HepG2 (cell line): ENCODE results near the gene CASKIN2. TPM values are rescaled to one million over a fixed set of nuclear protein-coding genes. Genes with fewer than 3 reads are reported as not detected.

ENCODE experiments used
- ATAC-seq: fragments of 200-7000 bp; cut with Tn5 transposase; 3 replicates; pipeline ENCODE4 v1.9.1; 2020; ENCODE audit warnings: mild to moderate bottlenecking, moderate library complexity
- BruUV-seq: library from RNA; stranded (reverse); fragments of 400-500 nt; replicated peaks from 2 replicates; lab custom pipeline; 2021; lab: Mats Ljungman, UMichigan
- CTCF ChIA-PET: fragments of 300-600 bp; formaldehyde crosslinking; extraction: SDS; loops from one replicate; lab custom pipeline; 2021; ENCODE audit warnings: low total read pairs, inconsistent platforms, low intra/inter-chr PET ratio; lab: Yijun Ruan, JAX
- POLR2A ChIA-PET: fragments of 350-600 bp; sonication (Branson Sonifier 250); formaldehyde crosslinking; loops from one replicate; lab custom pipeline; 2020; ENCODE audit warnings: antibody characterized with exemption, inconsistent platforms; lab: Yijun Ruan, JAX
- DNase-seq: peaks from one replicate; pipeline ENCODE4 v3.0.0-alpha.2; 2015; ENCODE audit warnings: low spot score
- FAIRE-seq: peaks from 3 replicates; lab custom pipeline; 2011; peaks lifted over from hg19 to GRCh38; lab: Jason Lieb, UNC
- H2AFZ ChIP-seq: one replicate; pipeline ENCODE4 v1.6.1; 2011; ENCODE audit warnings: low read length, inconsistent platforms
- H3K27ac ChIP-seq: fragments of 300-600 bp; 3 replicates; pipeline ENCODE4 v1.8.0; 2011; ENCODE audit warnings: mixed run types, mild to moderate bottlenecking, mixed read lengths, low read length, inconsistent platforms; ENCODE audit not compliant: insufficient read depth; ENCODE audit errors: extremely low read length
- H3K27me3 ChIP-seq, 2 experiments: fragments of 200-600 bp in 1 of 2; 2 replicates in 1 of 2; 3 replicates in 1 of 2; pipeline versions ENCODE4 v1.6.0 to v1.8.0; 2011; ENCODE audit warnings: low read length in 2 of 2, mild to moderate bottlenecking in 2 of 2, moderate library complexity in 2 of 2, inconsistent platforms in 1 of 2; ENCODE audit not compliant: insufficient read depth in 2 of 2, control insufficient read depth in 1 of 2
- H3K36me3 ChIP-seq, 2 experiments: fragments of 200-600 bp in 1 of 2; replicated peaks in 1 of 2; 2 replicates in 1 of 2; 3 replicates in 1 of 2; pipeline versions ENCODE4 v1.5.1 to v1.8.0; 2011; ENCODE audit warnings: low read length in 2 of 2, inconsistent platforms in 1 of 2; ENCODE audit not compliant: insufficient read depth in 2 of 2, control insufficient read depth in 1 of 2
- H3K4me1 ChIP-seq: 2 replicates; pipeline ENCODE4 v1.5.1; 2012; ENCODE audit warnings: low read length, inconsistent platforms; ENCODE audit not compliant: insufficient read depth
- H3K4me2 ChIP-seq: 2 replicates; pipeline ENCODE4 v1.6.0; 2011; ENCODE audit warnings: low read depth, low read length, inconsistent platforms
- H3K4me3 ChIP-seq, 3 experiments: fragments of 200-600 bp in 1 of 3; sonication (generic), shearing (Covaris generic) in 1 of 3; replicated peaks in 1 of 3; 2 replicates each; pipeline ENCODE4 v1.5.1; 2011 to 2016; ENCODE audit warnings: low read length in 3 of 3, inconsistent platforms in 2 of 3, low read depth in 2 of 3, mild to moderate bottlenecking in 2 of 3, control low read depth in 1 of 3, mixed read lengths in 1 of 3; ENCODE audit not compliant: insufficient read depth in 1 of 3
- H3K79me2 ChIP-seq: one replicate; pipeline ENCODE4 v1.6.1; 2011; ENCODE audit warnings: low read length, inconsistent platforms; ENCODE audit not compliant: insufficient read depth
- H3K9ac ChIP-seq: 2 replicates; pipeline ENCODE4 v1.6.0; 2011; ENCODE audit warnings: mild to moderate bottlenecking, low read depth, low read length, inconsistent platforms; ENCODE audit not compliant: insufficient read depth
- H3K9me3 ChIP-seq: 2 replicates; pipeline ENCODE4 v1.5.1; 2012; ENCODE audit warnings: mild to moderate bottlenecking, low read length
- H4K20me1 ChIP-seq: 2 replicates; pipeline ENCODE4 v1.6.0; 2011; ENCODE audit warnings: inconsistent platforms, mild to moderate bottlenecking, low read length, moderate library complexity; ENCODE audit not compliant: insufficient read depth
- TBX3 ChIP-seq: fragments of 450-650 bp; IDR thresholded peaks from 2 replicates; pipeline ENCODE4 v1.6.1; 2017; ENCODE audit warnings: antibody characterized with exemption, mild to moderate bottlenecking, inconsistent platforms, borderline replicate concordance
- TGIF2 ChIP-seq: IDR thresholded peaks from 2 replicates; pipeline ENCODE4 v1.6.1; 2016; ENCODE audit warnings: control low read depth, missing compliant biosample characterization
- ZBTB14 ChIP-seq: sonication (generic); formaldehyde crosslinking; IDR thresholded peaks from 2 replicates; pipeline ENCODE4 v1.4.0; 2020; ENCODE audit warnings: missing genetic modification reagents
- ZNF121 ChIP-seq: sonication (generic); formaldehyde crosslinking; IDR thresholded peaks from 2 replicates; pipeline ENCODE4 v1.5.0; 2020; ENCODE audit warnings: mild to moderate bottlenecking, missing genetic modification reagents
- ZNF274 ChIP-seq: sonication (generic); formaldehyde crosslinking; IDR thresholded peaks from 2 replicates; pipeline ENCODE4 v1.5.1; 2020; ENCODE audit warnings: mild to moderate bottlenecking, missing genetic modification reagents
- ZNF296 ChIP-seq: sonication (generic); formaldehyde crosslinking; conservative IDR thresholded peaks from 2 replicates; pipeline ENCODE4 v1.5.0; 2020; ENCODE audit warnings: mild to moderate bottlenecking, missing genetic modification reagents
- ZNF407 ChIP-seq: sonication (generic); formaldehyde crosslinking; IDR thresholded peaks from one replicate; pipeline ENCODE4 v1.5.1; 2020; ENCODE audit warnings: mild to moderate bottlenecking, missing genetic modification reagents; ENCODE audit errors: not compliant biosample characterization
- ZNF687 ChIP-seq: sonication (generic); formaldehyde crosslinking; IDR thresholded peaks from 2 replicates; pipeline ENCODE4 v1.5.1; 2020; ENCODE audit warnings: mild to moderate bottlenecking, missing genetic modification reagents, moderate library complexity
- ZSCAN31 ChIP-seq: sonication (generic); formaldehyde crosslinking; IDR thresholded peaks from 2 replicates; pipeline ENCODE4 v1.5.0; 2020; ENCODE audit warnings: low read depth, mild to moderate bottlenecking, missing genetic modification reagents
- WGBS: methylation state at CpG from one replicate; pipeline ENCODE4 v1.1.6; 2017; ENCODE audit warnings: low lambda C conversion rate; 5-methylcytosine and 5-hydroxymethylcytosine counted together
- in situ Hi-C: cut with HindIII; loops from 2 replicates; pipeline ENCODE4 v1.10.0; 2017; ENCODE audit warnings: low pct_unique_long_range_greater_than_20kb; ENCODE audit not compliant: extremely low pct_ligation_motif_present
- intact Hi-C: fragments of 100-400 bp; cut with micrococcal nuclease; formaldehyde crosslinking; loops from one replicate; pipeline ENCODE4 v1.10.0; 2022; ENCODE audit not compliant: unreplicated experiment
- polyA plus RNA-seq, 8 experiments: library from polyadenylated mRNA; depleted of rRNA in 3 of 8; stranded (reverse) in 7 of 8; unstranded in 1 of 8; fragments of >200 nt; fragmentation: Illumina TruSeq in 4 of 8; extraction: Trizol in 4 of 8; gene quantifications; 2 replicates each; pipeline versions ENCODE4 v1.2.1 to v1.2.3, GENCODE V29; 2011 to 2016; ENCODE audit warnings: low read depth in 4 of 8, missing spikeins in 1 of 8, mixed read lengths in 1 of 8; ENCODE audit not compliant: insufficient read depth in 1 of 8
- total RNA-seq, 5 experiments: library from RNA; depleted of rRNA; stranded (reverse); fragments of >200 nt; fragmentation: Illumina TruSeq; extraction: Trizol; gene quantifications; 2 replicates each; pipeline ENCODE4 v1.2.3, GENCODE V29; 2016; ENCODE audit warnings: low read depth in 1 of 5

CASKIN2 gene
- total and polyA plus RNA-seq, 2 of the 13 experiments (the other 11 are each of a cell fraction or from before 2014, with no cell fraction given) = 5.2 to 7.8 TPM

GRCh38 chr17:75476752-75477489, 38.4 kb downstream of the CASKIN2 start:
- Histone ChIP-seq H2AFZ (no peak overlapping the region), H3K79me2 (no peaks in the 10 kb centered on the region), H4K20me1 (peaks cover 13% of the 10 kb centered on the region; the same call in 1 of the 2 replicates), H3K9ac (no peak overlapping the region), H3K27me3 (no peaks in the 10 kb centered on the region), H3K9me3 (no peaks in the 10 kb centered on the region), H3K4me1 (peaks cover 15% of the 10 kb centered on the region), H3K4me2 (no peak overlapping the region), H3K4me3 (no peak overlapping the region), H3K27ac (no peak overlapping the region), H3K36me3 (peaks cover 21 to 48% of the 10 kb centered on the region in 2 experiments)
- POLR2A ChIA-PET = interaction anchor here (1.0 to 1.2 kb wide), 2 partner anchors 18 to 21 kb away, joined by 3 to 6 read pairs; partner anchors contain the start of gene TMEM94
- no TSS peak for BruUV-seq
- ATAC-seq = peak; percentile 37
- in situ Hi-C loops = no loop called here
- intact Hi-C loops = no loop called here
- no peak for FAIRE-seq
- DNase-seq = no peak
- 74% methylated on average over 9 of the region's 11 CpGs for WGBS
- CTCF ChIA-PET = no interaction called here
- TF ChIP-seq TBX3 (0 out of 2 replicates have a peak, but pooled peaks have one; percentile 6), ZNF296 (0 out of 2 replicates have a peak, but pooled peaks have one; percentile 32), ZNF687 (CRISPR knock-in tag) (peak; percentile 48; the same call in 1 of the 2 replicates), ZSCAN31 (no peak), ZNF407 (CRISPR knock-in tag) (peak; percentile 20), ZNF121 (CRISPR knock-in tag) (peak; percentile 87), TGIF2 (no peak), ZNF274 (CRISPR knock-in tag) (0 out of 2 replicates have a peak, but pooled peaks have one; percentile 76), ZBTB14 (CRISPR knock-in tag) (no peak)
